HL-60 (cell line): ENCODE measurements around the gene UBN1.

Source experiments
- POLR2AphosphoS5 ChIP-seq: IDR thresholded peaks from 2 replicates; pipeline ENCODE4 v1.6.1; 2012; ENCODE audit warnings: low read depth
- TF ChIP-seq, protein P1 (sequence below): IDR thresholded peaks from one replicate; pipeline ENCODE4 v1.5.1; 2011; ENCODE audit warnings: low read length, control low read depth, inconsistent platforms; ENCODE audit not compliant: insufficient read depth
- TF ChIP-seq, protein P2 (sequence below): IDR thresholded peaks from 2 replicates; pipeline ENCODE4 v1.6.1; 2012; ENCODE audit warnings: low read depth; ENCODE audit not compliant: insufficient replicate concordance

DNA sequence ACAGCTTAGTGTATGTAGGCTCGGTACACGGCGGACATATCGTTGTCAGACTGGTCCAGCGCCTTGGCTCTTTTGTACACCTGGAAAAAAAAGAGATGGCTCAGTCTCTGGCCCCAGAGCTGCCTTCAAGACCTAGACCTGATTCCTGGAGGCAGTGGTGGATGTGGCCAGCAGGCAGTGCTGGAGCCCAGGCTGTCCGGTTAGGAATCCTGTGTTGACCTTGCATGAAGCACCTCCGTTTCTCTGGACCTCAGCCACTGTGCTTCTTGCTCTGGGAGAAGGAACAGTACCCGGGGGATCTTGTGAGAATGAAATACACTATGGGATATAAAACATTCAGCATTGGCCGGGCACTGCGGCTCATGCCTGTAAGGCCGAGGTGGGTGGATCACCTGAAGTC is 42.0 kb upstream of the UBN1 start:
- TF ChIP-seq, protein P1, sequence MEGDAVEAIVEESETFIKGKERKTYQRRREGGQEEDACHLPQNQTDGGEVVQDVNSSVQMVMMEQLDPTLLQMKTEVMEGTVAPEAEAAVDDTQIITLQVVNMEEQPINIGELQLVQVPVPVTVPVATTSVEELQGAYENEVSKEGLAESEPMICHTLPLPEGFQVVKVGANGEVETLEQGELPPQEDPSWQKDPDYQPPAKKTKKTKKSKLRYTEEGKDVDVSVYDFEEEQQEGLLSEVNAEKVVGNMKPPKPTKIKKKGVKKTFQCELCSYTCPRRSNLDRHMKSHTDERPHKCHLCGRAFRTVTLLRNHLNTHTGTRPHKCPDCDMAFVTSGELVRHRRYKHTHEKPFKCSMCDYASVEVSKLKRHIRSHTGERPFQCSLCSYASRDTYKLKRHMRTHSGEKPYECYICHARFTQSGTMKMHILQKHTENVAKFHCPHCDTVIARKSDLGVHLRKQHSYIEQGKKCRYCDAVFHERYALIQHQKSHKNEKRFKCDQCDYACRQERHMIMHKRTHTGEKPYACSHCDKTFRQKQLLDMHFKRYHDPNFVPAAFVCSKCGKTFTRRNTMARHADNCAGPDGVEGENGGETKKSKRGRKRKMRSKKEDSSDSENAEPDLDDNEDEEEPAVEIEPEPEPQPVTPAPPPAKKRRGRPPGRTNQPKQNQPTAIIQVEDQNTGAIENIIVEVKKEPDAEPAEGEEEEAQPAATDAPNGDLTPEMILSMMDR = no peak
- no peak for TF ChIP-seq POLR2AphosphoS5
- TF ChIP-seq, protein P2, sequence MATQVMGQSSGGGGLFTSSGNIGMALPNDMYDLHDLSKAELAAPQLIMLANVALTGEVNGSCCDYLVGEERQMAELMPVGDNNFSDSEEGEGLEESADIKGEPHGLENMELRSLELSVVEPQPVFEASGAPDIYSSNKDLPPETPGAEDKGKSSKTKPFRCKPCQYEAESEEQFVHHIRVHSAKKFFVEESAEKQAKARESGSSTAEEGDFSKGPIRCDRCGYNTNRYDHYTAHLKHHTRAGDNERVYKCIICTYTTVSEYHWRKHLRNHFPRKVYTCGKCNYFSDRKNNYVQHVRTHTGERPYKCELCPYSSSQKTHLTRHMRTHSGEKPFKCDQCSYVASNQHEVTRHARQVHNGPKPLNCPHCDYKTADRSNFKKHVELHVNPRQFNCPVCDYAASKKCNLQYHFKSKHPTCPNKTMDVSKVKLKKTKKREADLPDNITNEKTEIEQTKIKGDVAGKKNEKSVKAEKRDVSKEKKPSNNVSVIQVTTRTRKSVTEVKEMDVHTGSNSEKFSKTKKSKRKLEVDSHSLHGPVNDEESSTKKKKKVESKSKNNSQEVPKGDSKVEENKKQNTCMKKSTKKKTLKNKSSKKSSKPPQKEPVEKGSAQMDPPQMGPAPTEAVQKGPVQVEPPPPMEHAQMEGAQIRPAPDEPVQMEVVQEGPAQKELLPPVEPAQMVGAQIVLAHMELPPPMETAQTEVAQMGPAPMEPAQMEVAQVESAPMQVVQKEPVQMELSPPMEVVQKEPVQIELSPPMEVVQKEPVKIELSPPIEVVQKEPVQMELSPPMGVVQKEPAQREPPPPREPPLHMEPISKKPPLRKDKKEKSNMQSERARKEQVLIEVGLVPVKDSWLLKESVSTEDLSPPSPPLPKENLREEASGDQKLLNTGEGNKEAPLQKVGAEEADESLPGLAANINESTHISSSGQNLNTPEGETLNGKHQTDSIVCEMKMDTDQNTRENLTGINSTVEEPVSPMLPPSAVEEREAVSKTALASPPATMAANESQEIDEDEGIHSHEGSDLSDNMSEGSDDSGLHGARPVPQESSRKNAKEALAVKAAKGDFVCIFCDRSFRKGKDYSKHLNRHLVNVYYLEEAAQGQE = no peak
